Natural killer cell (primary cell): ENCODE data around the gene OR2B2. TPM values are rescaled to one million over a fixed set of nuclear protein-coding genes. Genes with fewer than 3 reads are reported as not detected.

ENCODE experiments used
- ATAC-seq, 3 donors: fragments of 150-1000 bp in 2 of 3; fragments of 200-7000 bp in 1 of 3; cut with Tn5 transposase; 1 replicate in 1 of 3; 2 replicates in 2 of 3; pipeline ENCODE4 v1.10.0; 2021; ENCODE audit warnings: mild to moderate bottlenecking in 2 of 3, moderate library complexity in 2 of 3
- DNase-seq, 2 donors: peaks; one replicate each; pipeline versions ENCODE4 v3.0.0 to v3.0.0-alpha.2; 2013 to 2021; ENCODE audit warnings: mixed read lengths in 1 of 2
- H3K27ac ChIP-seq: one replicate; pipeline ENCODE4 v1.5.1; 2013; ENCODE audit warnings: mild to moderate bottlenecking, low read length
- H3K27me3 ChIP-seq: one replicate; pipeline ENCODE4 v1.6.1; 2013; ENCODE audit warnings: low read length; ENCODE audit not compliant: control insufficient read depth, insufficient read depth
- H3K36me3 ChIP-seq: one replicate; pipeline ENCODE4 v1.6.1; 2013; ENCODE audit warnings: low read length; ENCODE audit not compliant: control insufficient read depth, insufficient read depth
- H3K4me1 ChIP-seq: one replicate; pipeline ENCODE4 v1.6.1; 2013; ENCODE audit warnings: low read length; ENCODE audit not compliant: control insufficient read depth, insufficient read depth
- H3K4me3 ChIP-seq: one replicate; pipeline ENCODE4 v1.5.1; 2013; ENCODE audit warnings: low read length
- H3K9me3 ChIP-seq: one replicate; pipeline ENCODE4 v1.6.1; 2013; ENCODE audit warnings: low read length; ENCODE audit not compliant: control insufficient read depth, insufficient read depth
- H3K27ac Mint-ChIP-seq, 2 donors: one replicate each; pipeline ENCODE4 v1.8.0; 2022; ENCODE audit warnings: mild to moderate bottlenecking in 2 of 2, mixed read lengths in 2 of 2, moderate library complexity in 1 of 2
- H3K27me3 Mint-ChIP-seq, 2 donors: one replicate each; pipeline ENCODE4 v1.8.0; 2022; ENCODE audit warnings: low read depth in 2 of 2, mixed read lengths in 2 of 2
- H3K36me3 Mint-ChIP-seq: one replicate; pipeline ENCODE4 v1.8.0; 2022; ENCODE audit warnings: mixed read lengths
- H3K4me1 Mint-ChIP-seq, 2 donors: one replicate each; pipeline ENCODE4 v1.8.0; 2022; ENCODE audit warnings: mixed read lengths in 2 of 2
- H3K4me3 Mint-ChIP-seq: one replicate; pipeline ENCODE4 v1.8.0; 2022; ENCODE audit warnings: mild to moderate bottlenecking, moderate library complexity, mixed read lengths
- H3K9me3 Mint-ChIP-seq, 2 donors: one replicate each; pipeline ENCODE4 v1.8.0; 2022; ENCODE audit warnings: mixed read lengths in 2 of 2
- CTCF ChIP-seq: fragments of 200-600 bp; IDR thresholded peaks from one replicate; pipeline ENCODE4 v1.8.0; 2022; ENCODE audit warnings: antibody characterized with exemption
- WGBS: methylation state at CpG from one replicate; pipeline ENCODE4 v1.1.7; 2013; ENCODE audit warnings: missing lambda C conversion rate; ENCODE audit not compliant: insufficient coverage; 5-methylcytosine and 5-hydroxymethylcytosine counted together
- intact Hi-C: fragments of 100-400 bp; cut with micrococcal nuclease; formaldehyde crosslinking; loops from one replicate; pipeline ENCODE4 v1.14.2; 2022
- total RNA-seq, 4 donors: library from RNA; stranded (reverse); fragments of 120-200 nt in 1 of 4; gene quantifications; one replicate each; pipeline versions ENCODE4 v1.2.3 to v1.2.4, GENCODE V29; 2013 to 2022

Gene OR2B2
- total RNA-seq, 3 donors from 2014 or later (not counting 1 experiment from before 2014, with no cell fraction given) = not detected

GRCh38 chr6:27897580-27898206 is 14.5 kb downstream of the OR2B2 start:
- H3K27me3 Mint-ChIP-seq = peaks cover 0 to 4% of the 10 kb centered on the region in 2 donors
- TF ChIP-seq CTCF = no peak
- no peak for ATAC-seq
- intact Hi-C loops = loop anchor here (10.0 kb wide), 3 partner anchors 457 to 1873 kb away; a partner anchor contains a TSS
- H3K36me3 Mint-ChIP-seq = no peaks in the 10 kb centered on the region
- H3K27ac Mint-ChIP-seq = no peak overlapping the region
- no peaks in the 10 kb centered on the region for H3K9me3 Mint-ChIP-seq
- Histone ChIP-seq H3K36me3 (no peaks in the 10 kb centered on the region), H3K27ac (no peak overlapping the region), H3K9me3 (no peaks in the 10 kb centered on the region), H3K27me3 (no peaks in the 10 kb centered on the region), H3K4me3 (no peak overlapping the region), H3K4me1 (peaks cover 19% of the 10 kb centered on the region)
- no peak for DNase-seq
- peaks cover 16 to 23% of the 10 kb centered on the region in 2 donors for H3K4me1 Mint-ChIP-seq
- WGBS = 93% methylated on average over 2 of the region's 3 CpGs
- no peak overlapping the region for H3K4me3 Mint-ChIP-seq

GRCh38 chr6:27896398-27896796 is 15.8 kb downstream of the OR2B2 start:
- no peak for TF ChIP-seq CTCF
- peaks cover 19 to 20% of the 10 kb centered on the region in 2 donors for H3K4me1 Mint-ChIP-seq
- Histone ChIP-seq H3K9me3 (no peaks in the 10 kb centered on the region), H3K36me3 (no peaks in the 10 kb centered on the region), H3K4me3 (no peak overlapping the region), H3K27me3 (no peaks in the 10 kb centered on the region), H3K4me1 (peaks cover 29% of the 10 kb centered on the region), H3K27ac (no peak overlapping the region)
- no peaks in the 10 kb centered on the region for H3K27me3 Mint-ChIP-seq
- no peak overlapping the region for H3K4me3 Mint-ChIP-seq
- H3K27ac Mint-ChIP-seq = no peak overlapping the region
- intact Hi-C loops = loop anchor here (10.0 kb wide), 3 partner anchors 458 to 1872 kb away; a partner anchor contains a TSS
- WGBS = 94% methylated on average over 3 of the region's 4 CpGs
- no peaks in the 10 kb centered on the region for H3K9me3 Mint-ChIP-seq
- no peaks in the 10 kb centered on the region for H3K36me3 Mint-ChIP-seq
- ATAC-seq (no peak), DNase-seq (no peak)

- Mint-ChIP-seq H3K36me3 (no peaks in the 10 kb centered on the region), H3K4me3 (no peak overlapping the region), H3K27me3 (no peaks in the 10 kb centered on the region), H3K27ac (no peak overlapping the region), H3K4me1 (peaks cover 29% of the 10 kb centered on the region in 2 donors), H3K9me3 (no peaks in the 10 kb centered on the region)
- under 1% methylated on average over 23 of the region's 28 CpGs for WGBS
- Histone ChIP-seq H3K27ac (peak overlapping the region; percentile 76), H3K9me3 (no peaks in the 10 kb centered on the region), H3K4me3 (peak overlapping the region; percentile 58), H3K36me3 (no peaks in the 10 kb centered on the region), H3K27me3 (no peaks in the 10 kb centered on the region), H3K4me1 (peaks cover 41% of the 10 kb centered on the region)
- ATAC-seq (peak; percentile 31 to 53 (median 43)), DNase-seq (peak; percentile 49 to 91)
- peak; percentile 77 for TF ChIP-seq CTCF
- intact Hi-C loops = loop anchor here (1.0 to 10.0 kb wide), 16 partner anchors 76 to 1870 kb away; a partner anchor contains a TSS
These were observed 17.1 kb downstream of the OR2B2 start for GRCh38 chr6:27894839-27895762.
